Sigmoid colon (tissue), 7 donors: ENCODE data around the gene TTLL12. TPM values are rescaled to one million over a fixed set of nuclear protein-coding genes. Genes with fewer than 3 reads are reported as not detected.

ENCODE experiments used
- DNase-seq: peaks from one replicate; pipeline ENCODE4 v3.0.0-alpha.2; 2019
- H3K27ac ChIP-seq, 4 donors: fragments of 200-600 bp; sonication (generic); one replicate each; pipeline ENCODE4 v1.5.1; 2016 to 2019; ENCODE audit warnings: mild to moderate bottlenecking in 1 of 4
- H3K27me3 ChIP-seq, 3 donors: fragments of 200-600 bp; sonication (generic); one replicate each; pipeline ENCODE4 v1.5.1; 2019; ENCODE audit warnings: mild to moderate bottlenecking in 1 of 3
- H3K36me3 ChIP-seq, 4 donors: fragments of 200-600 bp; sonication (generic); one replicate each; pipeline ENCODE4 v1.5.1; 2016 to 2019
- H3K4me1 ChIP-seq, 4 donors: fragments of 200-600 bp; sonication (generic); one replicate each; pipeline ENCODE4 v1.5.1; 2017 to 2019
- H3K4me3 ChIP-seq, 4 donors: fragments of 200-600 bp; sonication (generic); one replicate each; pipeline ENCODE4 v1.5.1; 2017 to 2019; ENCODE audit warnings: mild to moderate bottlenecking in 2 of 4, moderate library complexity in 1 of 4
- H3K9me3 ChIP-seq, 4 donors: fragments of 200-600 bp in 3 of 4; sonication (generic) in 3 of 4; one replicate each; pipeline versions ENCODE4 v1.5.1 to v1.6.1; 2013 to 2019
- EP300 ChIP-seq, 4 donors: sonication (generic); formaldehyde crosslinking; IDR thresholded peaks; one replicate each; pipeline ENCODE4 v1.6.1; 2017; ENCODE audit warnings: antibody characterized with exemption in 4 of 4
- POLR2A ChIP-seq, 2 donors: fragments of 450-650 bp; IDR thresholded peaks; one replicate each; pipeline ENCODE4 v1.6.1; 2016; ENCODE audit warnings: antibody characterized with exemption in 2 of 2, mild to moderate bottlenecking in 2 of 2, moderate library complexity in 2 of 2
- POLR2AphosphoS5 ChIP-seq, 4 donors: sonication (generic); formaldehyde crosslinking; IDR thresholded peaks; one replicate each; pipeline ENCODE4 v1.6.1; 2017; ENCODE audit warnings: antibody characterized with exemption in 4 of 4
- WGBS, 2 donors: extraction: QIAGEN DNeasy Blood & Tissue Kit; methylation state at CpG; one replicate each; pipeline ENCODE4 v1.1.7; 2013; 5-methylcytosine and 5-hydroxymethylcytosine counted together
- intact Hi-C: fragments of 100-400 bp; cut with DNase I; formaldehyde crosslinking; loops from one replicate; pipeline ENCODE4 v1.15.1; 2023
- polyA plus RNA-seq, 3 donors: library from polyadenylated mRNA; stranded (reverse); fragments of 200-250 nt; gene quantifications; one replicate each; pipeline ENCODE4 v1.2.3, GENCODE V29; 2013
- total RNA-seq, 4 donors: library from RNA; depleted of rRNA; stranded (reverse); fragments of >200 nt; gene quantifications; one replicate each; pipeline ENCODE4 v1.1.0, GENCODE V29; 2016
- TF ChIP-seq, protein P1 (sequence below), 4 experiments: fragments of 450-650 bp in 3 of 4; fragments of 200-600 bp in 1 of 4; IDR thresholded peaks; one replicate each; pipeline ENCODE4 v1.5.1; 2016 to 2019; ENCODE audit warnings: antibody characterized with exemption in 4 of 4, mild to moderate bottlenecking in 3 of 4, moderate library complexity in 2 of 4
- donor health status: healthy with polysubstance abuse.
- donor health status: Bipolar disorder and iron deficiency.
- donor health status: healthy.

TTLL12 gene
- total and polyA plus RNA-seq, 7 donors = 13.2 to 127 (median 21.3) TPM

- no peak for DNase-seq
- H3K9me3 ChIP-seq = no peaks in the 10 kb centered on the region
- H3K27me3 ChIP-seq = peaks cover 0 to 39% (median 0%) of the 10 kb centered on the region in 3 donors
- no peaks in the 10 kb centered on the region for H3K36me3 ChIP-seq
- 69 to 82% methylated on average over 9 of the region's 9 CpGs for WGBS, 2 donors
- intact Hi-C loops = no loop called here
- TF ChIP-seq, protein P1, sequence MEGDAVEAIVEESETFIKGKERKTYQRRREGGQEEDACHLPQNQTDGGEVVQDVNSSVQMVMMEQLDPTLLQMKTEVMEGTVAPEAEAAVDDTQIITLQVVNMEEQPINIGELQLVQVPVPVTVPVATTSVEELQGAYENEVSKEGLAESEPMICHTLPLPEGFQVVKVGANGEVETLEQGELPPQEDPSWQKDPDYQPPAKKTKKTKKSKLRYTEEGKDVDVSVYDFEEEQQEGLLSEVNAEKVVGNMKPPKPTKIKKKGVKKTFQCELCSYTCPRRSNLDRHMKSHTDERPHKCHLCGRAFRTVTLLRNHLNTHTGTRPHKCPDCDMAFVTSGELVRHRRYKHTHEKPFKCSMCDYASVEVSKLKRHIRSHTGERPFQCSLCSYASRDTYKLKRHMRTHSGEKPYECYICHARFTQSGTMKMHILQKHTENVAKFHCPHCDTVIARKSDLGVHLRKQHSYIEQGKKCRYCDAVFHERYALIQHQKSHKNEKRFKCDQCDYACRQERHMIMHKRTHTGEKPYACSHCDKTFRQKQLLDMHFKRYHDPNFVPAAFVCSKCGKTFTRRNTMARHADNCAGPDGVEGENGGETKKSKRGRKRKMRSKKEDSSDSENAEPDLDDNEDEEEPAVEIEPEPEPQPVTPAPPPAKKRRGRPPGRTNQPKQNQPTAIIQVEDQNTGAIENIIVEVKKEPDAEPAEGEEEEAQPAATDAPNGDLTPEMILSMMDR (IDR thresholded peaks at IDR 0.05) = no peak
- no peak for TF ChIP-seq POLR2AphosphoS5 (IDR thresholded peaks at IDR 0.05)
- no peak overlapping the region for H3K4me3 ChIP-seq
- no peaks in the 10 kb centered on the region for H3K4me1 ChIP-seq
- H3K27ac ChIP-seq = no peak overlapping the region
Measured at GRCh38 chr22:43198936-43199335, 12.0 kb upstream of the TTLL12 start.

DNA sequence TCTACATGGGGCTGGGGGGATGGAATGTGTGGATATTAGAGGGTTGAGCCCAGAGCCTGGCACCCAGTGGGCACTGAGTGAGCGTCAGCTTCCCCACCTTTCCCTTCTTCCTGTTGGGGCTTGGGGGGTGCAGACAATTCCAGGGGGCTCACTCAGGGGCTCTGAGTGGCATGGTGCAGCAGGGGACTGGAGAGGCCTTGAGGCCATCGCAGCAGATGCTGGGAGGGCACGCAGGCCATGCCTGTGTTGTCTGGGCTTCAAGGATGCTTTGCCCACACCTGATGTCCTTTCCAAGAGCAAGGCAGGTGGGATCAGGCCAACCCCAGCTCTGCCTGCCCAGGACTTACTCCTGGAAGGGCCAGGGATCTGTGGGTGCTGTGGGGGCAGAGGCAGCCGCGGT, 11.2 kb upstream of the TTLL12 start:
- intact Hi-C loops = no loop called here
- 72 to 78% methylated on average over 5 of the region's 5 CpGs for WGBS, 2 donors
- no peaks in the 10 kb centered on the region for H3K9me3 ChIP-seq
- no peak overlapping the region for H3K4me3 ChIP-seq
- no peaks in the 10 kb centered on the region for H3K4me1 ChIP-seq
- H3K27ac ChIP-seq = no peak overlapping the region
- TF ChIP-seq POLR2A (IDR thresholded peaks at IDR 0.05) (no peak), POLR2AphosphoS5 (IDR thresholded peaks at IDR 0.05) (no peak), EP300 (IDR thresholded peaks at IDR 0.05) (no peak)
- TF ChIP-seq, protein P1 (IDR thresholded peaks at IDR 0.05) = no peak
- H3K36me3 ChIP-seq = no peaks in the 10 kb centered on the region
- DNase-seq = no peak
- H3K27me3 ChIP-seq = peaks cover 0 to 39% (median 0%) of the 10 kb centered on the region in 3 donors

- intact Hi-C loops = no loop called here
- H3K27ac ChIP-seq = no peak overlapping the region
- no peaks in the 10 kb centered on the region for H3K36me3 ChIP-seq
- TF ChIP-seq, protein P1 (IDR thresholded peaks at IDR 0.05) = no peak
- TF ChIP-seq POLR2AphosphoS5 (IDR thresholded peaks at IDR 0.05) (no peak), EP300 (IDR thresholded peaks at IDR 0.05) (no peak), POLR2A (IDR thresholded peaks at IDR 0.05) (no peak)
- no peak for DNase-seq
- WGBS, 2 donors = 58 to 69% methylated on average over 22 of the region's 22 CpGs
- no peak overlapping the region for H3K4me3 ChIP-seq
- H3K4me1 ChIP-seq = no peaks in the 10 kb centered on the region
- H3K9me3 ChIP-seq = no peaks in the 10 kb centered on the region
- H3K27me3 ChIP-seq = peaks cover 0 to 39% (median 0%) of the 10 kb centered on the region in 3 donors
Measured at GRCh38 chr22:43197271-43197941, 10.5 kb upstream of the TTLL12 start.

DNA sequence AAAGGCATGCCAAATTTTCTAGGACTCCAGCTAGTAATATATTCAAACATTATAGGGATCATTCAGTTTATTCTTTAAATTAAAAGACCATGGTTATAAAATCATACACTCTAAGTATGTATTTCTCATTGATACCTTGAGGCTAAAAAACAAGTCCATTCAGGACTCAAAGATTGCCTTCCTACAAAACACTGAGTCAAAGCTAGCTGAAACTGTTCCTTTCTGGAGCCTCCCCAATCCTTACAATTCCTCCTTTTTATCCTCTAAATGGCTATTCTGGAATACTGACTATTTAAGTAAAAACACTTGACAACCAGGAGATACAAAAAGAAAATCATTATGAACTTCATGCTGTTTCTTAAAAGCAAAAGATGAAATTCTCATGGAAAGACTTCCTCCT, 4.9 kb upstream of the TTLL12 start:
- Histone ChIP-seq H3K9me3 (no peaks in the 10 kb centered on the region), H3K4me1 (peaks cover 0 to 7% (median 2%) of the 10 kb centered on the region in 4 donors), H3K27ac (no peak overlapping the region), H3K36me3 (no peaks in the 10 kb centered on the region), H3K27me3 (peaks cover 0 to 12% (median 0%) of the 10 kb centered on the region in 3 donors), H3K4me3 (no peak overlapping the region)
- no peak for DNase-seq
- intact Hi-C loops = no loop called here
- TF ChIP-seq, protein P1 (IDR thresholded peaks at IDR 0.05) = no peak
- TF ChIP-seq POLR2AphosphoS5 (IDR thresholded peaks at IDR 0.05) (no peak), EP300 (IDR thresholded peaks at IDR 0.05) (no peak), POLR2A (IDR thresholded peaks at IDR 0.05) (no peak)
